ENCODE data around the gene MDM2.

The MDM2 gene

DNA sequence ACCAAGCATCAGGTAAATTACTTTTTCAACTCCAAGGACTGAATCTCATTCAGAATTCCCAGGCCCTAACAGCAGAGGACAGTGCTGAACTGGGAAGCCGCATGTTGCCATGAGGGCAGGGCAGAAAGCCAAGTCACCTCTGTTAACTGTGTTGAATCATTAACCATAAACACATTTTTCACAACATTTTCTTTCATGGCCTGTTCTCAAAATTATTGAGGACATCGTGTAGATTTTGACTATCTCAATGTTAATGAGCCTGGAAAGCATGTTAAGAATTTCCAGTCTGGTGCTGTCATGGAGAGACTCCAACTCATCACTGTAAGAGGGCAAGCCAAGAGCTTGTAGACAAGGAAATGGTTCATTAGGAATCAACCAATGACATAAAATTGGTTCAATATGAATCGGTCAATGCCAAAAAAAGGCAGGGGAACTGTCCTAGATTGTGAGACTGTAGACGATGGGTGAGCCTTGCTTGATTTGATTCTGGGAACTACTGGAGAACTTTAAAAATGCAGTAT, 91.3 kb downstream of the MDM2 start:
- no peaks in the 10 kb centered on the region for H3K27me3 ChIP-seq (ENCODE audit: insufficient read depth, poor library complexity, severe bottlenecking)
- TF ChIP-seq, protein P1, sequence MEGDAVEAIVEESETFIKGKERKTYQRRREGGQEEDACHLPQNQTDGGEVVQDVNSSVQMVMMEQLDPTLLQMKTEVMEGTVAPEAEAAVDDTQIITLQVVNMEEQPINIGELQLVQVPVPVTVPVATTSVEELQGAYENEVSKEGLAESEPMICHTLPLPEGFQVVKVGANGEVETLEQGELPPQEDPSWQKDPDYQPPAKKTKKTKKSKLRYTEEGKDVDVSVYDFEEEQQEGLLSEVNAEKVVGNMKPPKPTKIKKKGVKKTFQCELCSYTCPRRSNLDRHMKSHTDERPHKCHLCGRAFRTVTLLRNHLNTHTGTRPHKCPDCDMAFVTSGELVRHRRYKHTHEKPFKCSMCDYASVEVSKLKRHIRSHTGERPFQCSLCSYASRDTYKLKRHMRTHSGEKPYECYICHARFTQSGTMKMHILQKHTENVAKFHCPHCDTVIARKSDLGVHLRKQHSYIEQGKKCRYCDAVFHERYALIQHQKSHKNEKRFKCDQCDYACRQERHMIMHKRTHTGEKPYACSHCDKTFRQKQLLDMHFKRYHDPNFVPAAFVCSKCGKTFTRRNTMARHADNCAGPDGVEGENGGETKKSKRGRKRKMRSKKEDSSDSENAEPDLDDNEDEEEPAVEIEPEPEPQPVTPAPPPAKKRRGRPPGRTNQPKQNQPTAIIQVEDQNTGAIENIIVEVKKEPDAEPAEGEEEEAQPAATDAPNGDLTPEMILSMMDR (IDR thresholded peaks at IDR 0.05; ENCODE audit: poor library complexity, severe bottlenecking) = peak; percentile 78
- no peaks in the 10 kb centered on the region for H3K9me3 ChIP-seq (ENCODE audit: severe bottlenecking)
- no peak overlapping the region for H3K4me3 ChIP-seq (ENCODE audit: severe bottlenecking)
- ATAC-seq (ENCODE audit: low read depth) (peak; percentile 73), DNase-seq (ENCODE audit: low spot score) (no peak)
- no peak overlapping the region for H3K27ac ChIP-seq (ENCODE audit: poor library complexity, severe bottlenecking)
- H3K4me1 ChIP-seq (ENCODE audit: insufficient read depth, poor library complexity, severe bottlenecking) = peaks cover 2% of the 10 kb centered on the region
- no peaks in the 10 kb centered on the region for H3K36me3 ChIP-seq (ENCODE audit: low read depth)

DNA sequence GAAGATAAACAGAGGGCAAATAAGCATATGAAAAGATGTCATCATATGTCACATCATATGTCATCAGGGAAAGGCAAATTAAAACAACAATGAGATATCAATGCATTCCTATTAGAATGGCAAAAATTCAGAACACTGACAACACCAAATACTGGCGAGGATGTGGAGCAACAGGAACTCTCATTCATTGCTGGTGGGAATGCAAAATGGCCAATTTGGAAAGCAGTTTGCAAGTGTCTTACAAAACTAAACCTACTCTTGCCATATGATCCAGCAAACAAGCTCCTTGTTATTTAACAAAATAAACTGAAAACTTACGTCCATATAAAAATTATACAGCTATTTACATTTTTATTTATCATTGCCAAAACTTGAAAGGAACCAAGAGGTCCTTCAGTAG, 92.3 kb downstream of the MDM2 start:
- Histone ChIP-seq H3K36me3 (ENCODE audit: low read depth) (no peaks in the 10 kb centered on the region), H3K4me1 (ENCODE audit: insufficient read depth, poor library complexity, severe bottlenecking) (peaks cover 2% of the 10 kb centered on the region), H3K27ac (ENCODE audit: poor library complexity, severe bottlenecking) (no peak overlapping the region), H3K27me3 (ENCODE audit: insufficient read depth, poor library complexity, severe bottlenecking) (no peaks in the 10 kb centered on the region), H3K9me3 (ENCODE audit: severe bottlenecking) (no peaks in the 10 kb centered on the region), H3K4me3 (ENCODE audit: severe bottlenecking) (no peak overlapping the region)
- ATAC-seq (ENCODE audit: low read depth) (no peak), DNase-seq (ENCODE audit: low spot score) (no peak)
- TF ChIP-seq, protein P1 (IDR thresholded peaks at IDR 0.05; ENCODE audit: poor library complexity, severe bottlenecking) = no peak

Data from RWPE2 (cell line).